HCT116 (cell line): ENCODE results near the gene CYSRT1. TPM values are rescaled to one million over a fixed set of nuclear protein-coding genes. Genes with fewer than 3 reads are reported as not detected.

Experiments
- ATAC-seq: fragments of 200-7000 bp; cut with Tn5 transposase; 2 replicates; pipeline ENCODE4 v1.9.1; 2020; ENCODE audit warnings: mild to moderate bottlenecking, moderate library complexity
- BruUV-seq: library from RNA; stranded (reverse); fragments of 400-500 nt; replicated peaks from 2 replicates; lab custom pipeline; 2021; lab: Mats Ljungman, UMichigan
- CTCF ChIA-PET: fragments of 300-600 bp; sonication (Branson Sonifier 250); formaldehyde crosslinking; loops from one replicate; lab custom pipeline; 2021; ENCODE audit warnings: antibody characterized with exemption; lab: Charles Lee
- POLR2A ChIA-PET: fragments of 300-600, 350-600 bp; sonication (Branson Sonifier 250); formaldehyde crosslinking; loops from one replicate; lab custom pipeline; 2021; ENCODE audit warnings: antibody characterized with exemption; lab: Charles Lee
- RAD21 ChIA-PET, 2 experiments: fragments of 300-600 bp; sonication (Branson Sonifier 250); formaldehyde crosslinking; loops; one replicate each; lab custom pipeline; 2023; ENCODE audit warnings: low total read pairs in 2 of 2; ENCODE audit not compliant: uncharacterized antibody in 2 of 2, unreplicated experiment in 2 of 2, low non-redundant PET in 1 of 2; lab: Charles Lee
- DNase-seq: peaks from one replicate; pipeline ENCODE4 v3.0.0-alpha.2; 2010; ENCODE audit warnings: low read depth, low spot score
- H2AFZ ChIP-seq: fragments of 200-600 bp; shearing (Covaris generic), sonication (generic); 2 replicates; pipeline ENCODE4 v1.6.1; 2017; ENCODE audit warnings: low read depth, mixed run types, mixed read lengths, antibody characterized with exemption, low read length; ENCODE audit not compliant: poor library complexity, severe bottlenecking
- H3K27ac ChIP-seq: 2 replicates; pipeline ENCODE4 v1.5.1; 2012; ENCODE audit warnings: low read depth, low read length
- H3K27me3 ChIP-seq: fragments of 200-600 bp; sonication (generic); 2 replicates; pipeline ENCODE4 v1.6.1; 2016; ENCODE audit warnings: mixed run types, low read length, mixed read lengths; ENCODE audit not compliant: insufficient read depth
- H3K36me3 ChIP-seq, 2 experiments: fragments of 200-500 bp in 1 of 2; fragments of 200-600 bp in 1 of 2; sonication (Bioruptor generic) in 1 of 2; sonication (generic) in 1 of 2; 2 replicates each; pipeline versions ENCODE4 v1.5.1 to v1.6.1; 2014 to 2016; ENCODE audit warnings: low read length in 2 of 2, inconsistent platforms in 1 of 2, mixed read lengths in 1 of 2, mixed run types in 1 of 2; ENCODE audit not compliant: insufficient read depth in 2 of 2, control insufficient read depth in 1 of 2
- H3K4me1 ChIP-seq, 2 experiments: fragments of 200-600 bp in 1 of 2; sonication (generic) in 1 of 2; 2 replicates each; pipeline versions ENCODE4 v1.5.1 to v1.6.1; 2012 to 2017; ENCODE audit warnings: low read length in 2 of 2, inconsistent platforms in 1 of 2, mild to moderate bottlenecking in 1 of 2, mixed read lengths in 1 of 2, mixed run types in 1 of 2, moderate library complexity in 1 of 2; ENCODE audit not compliant: insufficient read depth in 2 of 2, control insufficient read depth in 1 of 2
- H3K4me2 ChIP-seq: fragments of 200-600 bp; sonication (generic); 2 replicates; pipeline ENCODE4 v1.6.1; 2017; ENCODE audit warnings: mixed run types, low read length, mixed read lengths
- H3K4me3 ChIP-seq, 2 experiments: fragments of 200-600 bp in 1 of 2; sonication (generic) in 1 of 2; replicated peaks in 1 of 2; 2 replicates each; pipeline ENCODE4 v1.5.1; 2011 to 2016; ENCODE audit warnings: low read length in 2 of 2, control low read depth in 1 of 2, low read depth in 1 of 2, mild to moderate bottlenecking in 1 of 2, mixed read lengths in 1 of 2, mixed run types in 1 of 2
- H3K79me2 ChIP-seq: fragments of 200-600 bp; sonication (generic); 2 replicates; pipeline ENCODE4 v1.6.1; 2017; ENCODE audit warnings: mild to moderate bottlenecking, mixed run types, low read length, moderate library complexity, mixed read lengths; ENCODE audit not compliant: insufficient read depth
- H3K9ac ChIP-seq: fragments of 200-600 bp; sonication (generic); 2 replicates; pipeline ENCODE4 v1.6.1; 2016; ENCODE audit warnings: low read length, mixed read lengths
- H3K9me2 ChIP-seq: fragments of 200-600 bp; sonication (generic), shearing (Covaris generic); 2 replicates; pipeline ENCODE4 v1.6.1; 2017; ENCODE audit warnings: mixed run types, mild to moderate bottlenecking, moderate library complexity; ENCODE audit not compliant: insufficient read depth
- H3K9me3 ChIP-seq, 2 experiments: fragments of 200-500 bp in 1 of 2; fragments of 200-600 bp in 1 of 2; sonication (Bioruptor generic) in 1 of 2; sonication (generic) in 1 of 2; 2 replicates each; pipeline ENCODE4 v1.6.1; 2014 to 2017; ENCODE audit warnings: low read length in 2 of 2, mixed read lengths in 2 of 2, inconsistent platforms in 1 of 2, low read depth in 1 of 2, mild to moderate bottlenecking in 1 of 2, mixed run types in 1 of 2, moderate library complexity in 1 of 2; ENCODE audit not compliant: control insufficient read depth in 1 of 2, insufficient read depth in 1 of 2
- H4K20me1 ChIP-seq: fragments of 200-600 bp; sonication (generic), shearing (Covaris generic); 2 replicates; pipeline ENCODE4 v1.6.1; 2017; ENCODE audit warnings: mixed run types, mild to moderate bottlenecking, moderate library complexity; ENCODE audit not compliant: insufficient read depth
- EGR1 ChIP-seq: IDR thresholded peaks from 2 replicates; pipeline ENCODE4 v1.6.1; 2012; ENCODE audit warnings: low read depth
- FOSL1 ChIP-seq: IDR thresholded peaks from 2 replicates; pipeline ENCODE4 v1.6.1; 2012; ENCODE audit warnings: low read depth
- MAX ChIP-seq: IDR thresholded peaks from 2 replicates; pipeline ENCODE4 v1.6.1; 2012
- POLR2AphosphoS5 ChIP-seq: IDR thresholded peaks from 2 replicates; pipeline ENCODE4 v1.6.1; 2011; ENCODE audit warnings: mild to moderate bottlenecking, low read depth, low read length, moderate library complexity
- RAD21 ChIP-seq: IDR thresholded peaks from 2 replicates; pipeline ENCODE4 v1.6.1; 2012; ENCODE audit warnings: low read depth, mild to moderate bottlenecking
- SP1 ChIP-seq: IDR thresholded peaks from 2 replicates; pipeline ENCODE4 v1.6.1; 2012; ENCODE audit warnings: low read depth
- ZNF274 ChIP-seq: fragments of 200-500 bp; sonication (Bioruptor generic); IDR thresholded peaks from 2 replicates; pipeline ENCODE4 v1.6.1; 2014; ENCODE audit warnings: mild to moderate bottlenecking, low read depth, low read length, inconsistent platforms
- intact Hi-C: fragments of 100-400 bp; cut with micrococcal nuclease; formaldehyde crosslinking; loops from 2 replicates; pipeline ENCODE4 v1.10.0; 2022
- total RNA-seq: library from RNA; stranded (reverse); gene quantifications from one replicate; pipeline ENCODE4 v1.2.1, GENCODE V29; 2021; ENCODE audit not compliant: unreplicated experiment

CYSRT1 gene
- total RNA-seq, 1 experiment from 2014 or later = 4.3 TPM

- no peaks in the 10 kb centered on the region for H3K9me3 ChIP-seq
- H3K4me2 ChIP-seq = no peak overlapping the region
- RAD21 ChIA-PET = no interaction called here
- intact Hi-C loops = no loop called here
- no peaks in the 10 kb centered on the region for H3K4me1 ChIP-seq
- peaks cover 6% of the 10 kb centered on the region; the same call in 1 of the 2 replicates for H3K79me2 ChIP-seq
- POLR2A ChIA-PET = interaction anchor here (1.3 kb wide), 1 partner anchor 11 kb away, joined by 4 read pairs; the partner anchor contains the start of gene TOR4A
- no peak overlapping the region for H3K27ac ChIP-seq
- DNase-seq = no peak
- TF ChIP-seq FOSL1 (no peak), MAX (no peak), POLR2AphosphoS5 (no peak)
- H3K36me3 ChIP-seq = peaks cover 12 to 29% of the 10 kb centered on the region in 2 experiments; a peak in 3 of 4 replicates
- no peaks in the 10 kb centered on the region for H4K20me1 ChIP-seq
- H2AFZ ChIP-seq = no peak overlapping the region
- no peak overlapping the region for H3K9ac ChIP-seq
- H3K27me3 ChIP-seq = no peaks in the 10 kb centered on the region
- CTCF ChIA-PET = no interaction called here
- BruUV-seq = no TSS peak
- no peak overlapping the region for H3K4me3 ChIP-seq
- H3K9me2 ChIP-seq = no peaks in the 10 kb centered on the region
- ATAC-seq = no peak
Measured at GRCh38 chr9:137265496-137266161, 40.7 kb downstream of the CYSRT1 start.

- H2AFZ ChIP-seq = no peak overlapping the region
- peaks cover 12 to 29% of the 10 kb centered on the region in 2 experiments; a peak in 3 of 4 replicates for H3K36me3 ChIP-seq
- H3K4me3 ChIP-seq = no peak overlapping the region
- no peaks in the 10 kb centered on the region for H4K20me1 ChIP-seq
- ChIA-PET POLR2A (no interaction called here), RAD21 (no interaction called here), CTCF (no interaction called here)
- no peaks in the 10 kb centered on the region for H3K4me1 ChIP-seq
- ATAC-seq (no peak), DNase-seq (no peak)
- H3K27me3 ChIP-seq = no peaks in the 10 kb centered on the region
- BruUV-seq = no TSS peak
- no peak overlapping the region for H3K27ac ChIP-seq
- H3K9ac ChIP-seq = no peak overlapping the region
- H3K4me2 ChIP-seq = no peak overlapping the region
- H3K79me2 ChIP-seq = peaks cover 6% of the 10 kb centered on the region; the same call in 1 of the 2 replicates
- no peaks in the 10 kb centered on the region for H3K9me2 ChIP-seq
- intact Hi-C loops = no loop called here
- H3K9me3 ChIP-seq = no peaks in the 10 kb centered on the region
- TF ChIP-seq RAD21 (no peak), SP1 (no peak), EGR1 (no peak), ZNF274 (no peak)
- TF ChIP-seq, all 23 proteins: peak for 0
Measured at GRCh38 chr9:137266162-137266527, 41.2 kb downstream of the CYSRT1 start.
